ENCODE measurements around the gene KCNIP1.

The KCNIP1 gene

GRCh38 chr5:170562166-170562874 lies 58.5 kb downstream of the KCNIP1 start:
- no peak for DNase-seq (ENCODE audit: low read depth in 3 of 3, low spot score in 1 of 3)

GRCh38 chr5:170562875-170563228 lies 59.0 kb downstream of the KCNIP1 start:
- DNase-seq (ENCODE audit: low read depth in 3 of 3, low spot score in 1 of 3), result no peak

- no peak for DNase-seq (ENCODE audit: low read depth in 3 of 3, low spot score in 1 of 3)
These were observed 60.2 kb downstream of the KCNIP1 start for GRCh38 chr5:170563824-170564567.

- DNase-seq (ENCODE audit: low read depth in 3 of 3, low spot score in 1 of 3), result no peak
These were observed 61.3 kb downstream of the KCNIP1 start for GRCh38 chr5:170565072-170565471.

GRCh38 chr5:170569101-170569500 lies 65.3 kb downstream of the KCNIP1 start:
- DNase-seq (ENCODE audit: low read depth in 3 of 3, low spot score in 1 of 3), result no peak

- DNase-seq (ENCODE audit: low read depth in 3 of 3, low spot score in 1 of 3), result no peak
These were observed 66.7 kb downstream of the KCNIP1 start for GRCh38 chr5:170570476-170570875.

- DNase-seq (ENCODE audit: low read depth in 3 of 3, low spot score in 1 of 3), result no peak
These were observed 67.5 kb downstream of the KCNIP1 start for GRCh38 chr5:170571281-170571731.

GRCh38 chr5:170571875-170572852 lies 68.3 kb downstream of the KCNIP1 start:
- DNase-seq (ENCODE audit: low read depth in 3 of 3, low spot score in 1 of 3), result peak in 1 of 3 donors; percentile 21

GRCh38 chr5:170573114-170573513 lies 69.3 kb downstream of the KCNIP1 start:
- DNase-seq (ENCODE audit: low read depth in 3 of 3, low spot score in 1 of 3), result no peak

GRCh38 chr5:170573660-170574059 lies 69.8 kb downstream of the KCNIP1 start:
- no peak for DNase-seq (ENCODE audit: low read depth in 3 of 3, low spot score in 1 of 3)

GRCh38 chr5:170576602-170577535 lies 73.0 kb downstream of the KCNIP1 start:
- no peak for DNase-seq (ENCODE audit: low read depth in 3 of 3, low spot score in 1 of 3)

- no peak for DNase-seq (ENCODE audit: low read depth in 3 of 3, low spot score in 1 of 3)
These were observed 75.8 kb downstream of the KCNIP1 start for GRCh38 chr5:170579601-170580000.

- DNase-seq (ENCODE audit: low read depth in 3 of 3, low spot score in 1 of 3), result no peak
These were observed 77.4 kb downstream of the KCNIP1 start for GRCh38 chr5:170581211-170581610.

- DNase-seq (ENCODE audit: low read depth in 3 of 3, low spot score in 1 of 3), result no peak
These were observed 79.0 kb downstream of the KCNIP1 start for GRCh38 chr5:170582644-170583330.

GRCh38 chr5:170584003-170584402 lies 80.2 kb downstream of the KCNIP1 start:
- DNase-seq (ENCODE audit: low read depth in 3 of 3, low spot score in 1 of 3), result no peak

- DNase-seq (ENCODE audit: low read depth in 3 of 3, low spot score in 1 of 3), result no peak
These were observed 80.7 kb downstream of the KCNIP1 start for GRCh38 chr5:170584450-170585058.

GRCh38 chr5:170585273-170585948 lies 81.6 kb downstream of the KCNIP1 start:
- no peak for DNase-seq (ENCODE audit: low read depth in 3 of 3, low spot score in 1 of 3)

- DNase-seq (ENCODE audit: low read depth in 3 of 3, low spot score in 1 of 3), result no peak
These were observed 84.0 kb downstream of the KCNIP1 start for GRCh38 chr5:170587808-170588207.

GRCh38 chr5:170589643-170590042 lies 85.8 kb downstream of the KCNIP1 start:
- no peak for DNase-seq (ENCODE audit: low read depth in 3 of 3, low spot score in 1 of 3)

All from stimulated activated CD4-positive, alpha-beta T cell treated with anti-CD3 and anti-CD28 coated beads, TNF-alpha, amount 100 ng/mL, for 1 hour (primary cell).